ENCODE results near the gene OXER1.
"Not testable (repeated sequence)": the region's sequence is repeated elsewhere in the genome, so short reads cannot be mapped to it uniquely, and the experiment has no call there.

Gene OXER1

DNA sequence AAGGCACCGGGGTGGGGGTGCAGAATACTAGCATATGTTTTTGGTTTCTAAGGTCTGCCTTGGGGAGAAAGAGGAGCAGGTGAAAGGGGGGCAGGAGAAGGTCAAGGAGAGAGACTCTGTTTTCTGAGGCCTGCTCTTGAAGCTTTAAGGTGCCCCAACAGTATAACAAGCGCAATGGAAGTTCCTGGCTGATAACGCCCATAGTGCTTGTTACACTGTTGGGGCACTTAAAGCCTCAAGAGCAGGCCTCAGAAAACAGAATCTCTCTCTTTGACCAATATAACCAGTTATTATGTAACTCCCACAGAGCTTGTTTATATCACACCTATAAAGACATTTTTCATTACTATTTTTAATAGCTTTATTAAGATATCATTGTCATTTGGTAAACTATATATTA, 16.5 kb downstream of the OXER1 start:
- DNase-seq: no peak

DNA sequence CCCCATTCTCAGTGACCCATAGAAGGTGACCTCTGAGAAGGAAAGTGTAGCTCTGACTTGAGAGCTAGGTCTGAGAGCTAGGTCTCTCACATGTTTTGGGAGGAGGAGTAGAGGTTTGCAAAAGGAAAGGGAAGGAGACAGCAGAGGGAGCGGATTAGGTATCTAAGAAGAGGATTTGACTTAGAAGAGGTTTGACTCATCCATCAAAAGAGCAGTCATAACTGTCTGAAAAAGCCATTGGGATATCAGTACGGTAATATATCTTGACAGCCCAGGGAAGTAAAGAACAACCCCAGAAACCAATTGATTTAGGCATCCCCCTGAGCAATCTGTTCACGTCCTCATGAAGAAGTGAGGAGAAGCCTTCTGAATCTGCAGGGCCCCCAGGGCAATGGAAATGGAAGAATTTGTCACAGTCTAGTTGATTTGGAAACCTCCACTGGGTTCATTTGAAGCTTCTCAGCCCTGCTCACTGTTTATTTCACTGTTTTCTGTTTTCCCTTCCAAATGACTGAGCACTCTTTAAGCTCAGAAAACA, 19.3 kb downstream of the OXER1 start:
- DNase-seq: no peak

DNA sequence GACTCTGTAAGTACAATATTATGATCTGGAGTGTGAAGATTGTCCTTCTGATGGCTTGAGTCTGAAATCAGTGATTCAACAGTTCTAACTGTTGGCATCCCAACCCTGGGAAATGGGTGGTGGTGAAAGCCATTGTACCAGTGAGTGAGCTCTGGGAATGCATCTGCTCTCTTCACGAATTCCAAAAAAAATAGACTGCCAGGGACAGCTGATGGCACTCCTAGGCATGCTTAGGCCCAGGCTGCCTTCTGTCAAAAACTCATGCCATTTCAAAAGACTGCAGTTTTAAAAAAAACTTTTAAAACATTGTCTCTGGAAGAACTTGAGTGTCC, 20.3 kb downstream of the OXER1 start:
- no peak for DNase-seq

DNA sequence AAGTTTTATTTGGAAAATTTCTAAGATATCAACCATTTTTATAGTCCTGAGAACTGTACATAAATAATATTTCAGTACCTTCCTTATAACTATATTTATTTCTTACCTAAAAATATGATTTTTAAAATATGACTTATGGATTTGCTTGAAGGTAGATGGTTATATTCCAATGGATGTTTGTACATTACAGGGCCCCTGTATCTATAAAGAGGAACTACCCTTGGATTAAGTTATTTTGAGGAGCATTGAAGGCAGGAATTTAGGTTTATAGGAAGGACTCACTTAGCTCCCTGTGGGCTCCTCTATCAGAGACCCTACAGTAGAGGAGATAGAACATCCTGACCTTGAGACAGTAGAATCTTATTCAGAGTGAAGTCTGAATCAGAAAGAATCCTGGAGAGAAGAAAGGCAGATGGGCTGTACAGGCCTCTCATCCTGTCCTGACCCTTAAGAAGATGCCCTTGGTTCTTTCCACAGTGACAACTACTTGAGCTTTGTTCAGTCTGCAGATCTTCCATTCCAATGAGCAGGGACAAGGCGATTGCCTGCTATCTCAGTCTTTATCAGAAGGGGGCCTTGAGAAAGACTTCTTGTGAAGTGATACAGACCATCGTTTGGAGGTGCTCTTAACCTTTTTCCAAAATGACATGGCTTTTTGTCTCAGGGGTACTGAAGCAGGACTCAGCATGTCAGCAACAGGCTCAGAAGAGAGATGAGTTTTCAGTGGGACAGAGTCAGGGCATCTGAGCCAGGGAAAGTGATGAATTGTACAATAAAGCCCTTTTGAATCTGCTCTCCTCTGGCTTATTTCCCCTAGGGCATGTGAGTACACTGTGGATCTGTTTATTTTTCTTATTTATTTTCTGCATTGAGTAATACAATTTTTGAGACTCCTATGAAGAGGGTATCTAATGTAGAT, 20.9 kb downstream of the OXER1 start:
- no peak for DNase-seq

DNA sequence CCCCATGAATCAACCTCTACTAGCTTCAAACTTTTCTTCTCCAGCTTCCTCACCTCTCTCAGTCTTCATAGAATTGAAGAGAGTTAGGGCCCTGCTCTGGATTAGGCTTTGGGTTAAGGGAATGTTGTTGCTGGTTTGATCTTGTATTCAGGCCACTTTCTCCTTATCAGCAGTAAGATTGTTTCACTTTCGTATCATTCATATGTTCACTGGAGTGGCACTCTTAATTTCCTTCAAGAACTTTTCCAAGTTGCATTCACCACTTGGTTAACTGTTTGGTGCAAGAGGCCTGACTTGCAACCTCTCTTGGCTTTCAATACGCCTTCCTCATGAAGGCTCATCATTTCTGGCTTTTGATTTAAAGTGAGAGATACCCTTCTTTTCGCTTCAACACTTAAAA, 22.8 kb downstream of the OXER1 start:
- DNase-seq: no peak

DNA sequence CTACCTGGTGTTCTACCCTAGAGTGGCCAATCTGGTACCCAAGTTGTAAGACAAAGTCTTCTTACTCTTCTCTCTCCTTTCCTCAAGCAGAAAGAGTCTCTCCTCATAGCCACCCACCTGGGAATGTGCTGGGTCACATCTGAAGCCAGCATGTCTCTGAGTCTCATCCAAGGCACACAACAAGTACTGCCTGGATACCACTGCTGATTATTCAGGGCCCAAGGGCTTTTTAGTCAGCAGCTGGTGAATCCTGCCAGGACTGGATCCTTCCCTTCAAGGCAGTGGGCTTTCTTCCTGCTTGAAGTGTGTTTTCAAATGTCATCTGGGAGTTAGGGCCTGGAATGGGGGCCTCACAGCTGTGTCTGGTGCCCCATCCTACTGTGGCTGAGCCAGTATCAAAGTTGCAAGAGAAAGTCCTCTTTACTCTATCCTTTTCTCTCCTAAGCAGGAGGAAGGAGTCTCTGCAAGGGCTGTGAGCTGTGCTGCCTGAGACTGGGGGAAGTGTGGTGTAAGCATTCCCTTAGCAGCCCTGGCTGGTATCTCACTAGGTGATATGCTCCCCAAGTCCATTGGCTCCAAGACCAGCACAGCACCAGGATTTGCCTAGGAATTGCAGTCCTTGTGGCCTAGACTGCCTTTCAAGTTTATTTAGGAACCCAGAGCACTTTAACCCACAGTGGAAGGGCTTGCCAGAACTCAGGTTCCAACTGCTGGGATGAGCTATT, 27.2 kb downstream of the OXER1 start:
- DNase-seq: no peak

DNA sequence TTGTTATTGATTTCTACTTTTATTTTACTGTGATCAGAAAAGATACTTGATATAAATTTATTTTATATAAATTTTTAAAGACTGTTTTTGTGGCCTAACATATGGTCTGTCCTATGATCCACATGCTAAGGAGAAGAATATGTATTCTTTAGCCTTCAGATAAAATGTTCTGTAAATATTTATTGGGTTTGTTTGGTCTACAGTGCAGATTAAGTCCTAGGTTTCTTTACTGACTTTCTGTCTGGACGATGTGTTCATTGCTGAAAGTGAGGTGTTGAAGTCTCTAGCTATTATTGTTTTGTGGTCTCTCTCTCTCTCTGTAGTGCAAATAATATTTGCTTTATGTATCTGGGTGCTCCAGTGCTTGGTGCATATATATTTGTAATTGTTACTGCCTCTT, 30.1 kb downstream of the OXER1 start:
- DNase-seq: no peak

DNA sequence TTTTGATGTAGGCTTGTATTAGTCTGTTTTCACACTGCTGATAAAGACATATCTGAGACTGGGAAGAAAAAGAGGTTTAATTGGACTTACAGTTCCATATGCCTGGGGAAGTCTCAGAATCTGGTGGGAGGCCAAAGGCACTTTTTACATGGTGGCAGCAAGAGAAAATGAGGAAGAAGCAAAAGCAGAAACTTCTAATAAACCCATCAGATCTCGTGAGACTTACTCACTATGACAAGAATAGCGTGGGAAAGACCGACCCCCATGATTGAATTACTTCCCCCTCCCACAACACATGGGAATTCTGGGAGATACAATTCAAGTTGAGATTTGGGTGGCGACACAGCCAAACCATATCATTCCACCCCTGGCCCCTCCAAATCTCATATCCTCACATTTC, 32.6 kb downstream of the OXER1 start:
- not testable (repeated sequence) for DNase-seq

DNA sequence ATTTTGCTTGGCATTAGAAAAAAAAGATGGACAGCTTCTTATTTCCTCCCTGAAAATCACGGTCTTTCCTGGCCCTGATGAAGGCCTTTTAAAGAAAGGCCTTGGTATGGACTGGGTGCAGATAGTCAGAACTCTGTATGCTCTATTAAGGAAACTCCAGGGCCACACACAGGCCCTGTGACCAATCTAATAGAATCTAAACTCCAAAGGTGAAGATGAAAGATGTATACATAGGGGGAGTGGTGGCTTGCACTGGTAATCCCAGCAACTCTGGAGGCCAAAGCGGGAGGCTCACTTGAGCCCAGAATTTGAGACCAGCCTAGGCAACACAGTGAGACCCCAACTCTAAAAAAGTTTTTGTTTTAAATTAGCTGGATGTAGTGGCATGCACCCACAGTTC, 37.3 kb downstream of the OXER1 start:
- DNase-seq: no peak

DNA sequence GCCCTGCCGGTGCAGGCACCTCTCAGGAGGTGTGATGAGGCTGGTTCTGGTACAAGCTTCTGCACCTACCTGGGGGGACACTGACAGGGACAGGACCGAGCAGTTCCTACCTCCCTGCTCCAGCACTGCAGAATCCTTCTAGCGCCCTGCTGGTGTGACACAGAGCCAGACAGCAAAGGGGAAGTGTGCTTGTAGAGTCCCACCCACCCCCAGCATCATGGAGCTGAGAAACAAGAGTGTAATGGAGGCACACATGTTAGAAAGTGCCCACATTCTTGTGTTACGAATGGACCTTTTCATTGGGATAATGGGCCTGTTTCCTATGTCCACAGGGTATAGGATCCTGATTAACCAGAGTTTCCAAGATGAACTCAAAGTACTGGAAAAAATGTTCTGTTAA, 38.3 kb downstream of the OXER1 start:
- DNase-seq: no peak

DNA sequence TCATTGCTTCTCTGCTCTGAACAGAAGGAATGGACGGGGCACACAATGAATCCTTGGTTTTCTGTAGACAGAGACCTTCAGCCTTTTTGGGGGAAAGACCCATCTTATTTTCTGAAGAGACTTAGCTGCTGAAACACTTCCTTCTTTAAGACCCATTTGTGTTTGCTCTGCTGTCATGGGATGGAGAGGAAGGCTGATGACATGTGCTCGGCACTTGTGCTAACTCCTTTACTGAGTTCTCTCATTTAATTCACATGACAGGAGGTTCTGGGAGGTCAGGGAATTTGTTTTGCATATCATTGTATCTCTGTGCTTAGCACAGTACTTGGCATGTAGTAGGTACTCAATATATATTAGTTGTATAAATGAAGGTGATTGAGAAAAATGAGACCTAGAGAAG, 39.0 kb downstream of the OXER1 start:
- no peak for DNase-seq

DNA sequence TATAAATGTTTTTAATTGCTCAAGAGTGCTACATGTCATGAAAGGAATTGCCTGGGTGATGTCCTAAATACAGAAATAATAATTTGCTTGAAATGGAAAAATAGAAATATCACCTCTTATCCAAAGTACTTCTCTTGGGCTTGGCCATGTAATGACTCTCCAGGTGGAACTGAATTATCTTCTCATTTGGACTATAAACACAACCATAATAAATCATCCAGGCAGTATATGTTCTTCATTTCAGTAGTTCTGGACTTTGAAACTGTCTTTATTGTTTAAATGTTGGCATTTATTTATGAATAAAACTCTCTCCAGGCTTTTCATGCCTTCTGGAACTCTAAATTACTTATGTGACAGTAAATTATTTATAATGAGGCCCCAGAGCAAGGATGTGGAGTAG, 40.5 kb downstream of the OXER1 start:
- DNase-seq: no peak

DNA sequence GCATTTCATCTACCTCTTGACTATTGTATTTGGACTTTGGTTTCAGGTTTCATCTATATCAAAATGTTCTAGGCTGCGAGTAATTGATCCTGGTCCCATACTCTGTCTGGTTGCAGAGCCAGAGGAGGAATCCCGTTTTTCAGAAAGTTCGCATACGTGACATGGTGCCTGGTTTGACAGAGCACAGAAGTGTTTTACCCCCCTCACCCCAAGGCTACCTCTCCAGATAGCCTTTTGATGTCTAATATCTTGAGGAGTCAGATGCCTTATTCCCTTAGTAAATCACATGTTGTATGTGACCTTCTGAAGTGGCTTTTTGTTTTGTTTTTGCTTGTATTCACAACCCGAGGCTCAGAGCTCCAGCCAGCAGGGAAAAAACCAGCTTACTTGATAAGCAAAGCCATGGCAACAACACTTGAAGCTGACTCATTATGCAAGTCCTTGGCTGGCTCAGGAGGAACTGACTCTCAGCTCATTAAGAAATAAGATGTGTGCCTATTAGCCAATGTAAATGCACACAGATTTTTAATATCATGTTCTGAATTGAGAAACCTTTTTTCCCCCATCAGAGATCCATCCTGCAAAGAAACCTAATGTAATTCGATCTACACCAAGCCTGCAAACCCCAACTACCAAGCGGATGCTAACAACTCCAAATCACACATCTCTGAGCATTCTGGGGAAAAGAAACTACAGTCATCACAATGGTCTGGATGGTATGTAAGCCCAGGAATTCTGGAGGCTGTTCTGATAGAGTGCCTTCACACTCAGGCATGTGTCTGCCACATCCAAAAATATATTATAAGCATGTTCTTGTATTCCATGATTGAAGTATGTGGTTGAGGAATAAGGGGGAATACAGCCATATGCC, 41.4 kb downstream of the OXER1 start:
- no peak for DNase-seq

DNA sequence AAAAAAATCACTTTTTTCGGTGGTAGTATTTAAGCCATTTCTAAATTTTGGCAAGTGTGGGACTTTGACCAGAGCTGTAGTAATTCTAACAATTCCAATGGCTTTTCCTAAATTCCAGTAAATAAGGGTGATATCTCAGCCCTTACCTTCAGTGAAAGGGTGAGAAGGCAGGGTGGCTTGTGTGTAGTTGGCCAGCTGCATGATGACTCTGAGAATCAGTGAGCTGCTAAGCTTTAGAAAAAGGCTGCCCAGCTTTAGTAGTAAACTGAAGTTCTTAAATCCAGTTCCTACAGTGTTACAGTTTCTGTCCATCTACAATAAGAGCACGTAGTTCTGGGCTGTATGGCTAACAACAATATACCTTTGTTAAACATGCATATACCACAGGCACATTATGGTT, 42.0 kb downstream of the OXER1 start:
- DNase-seq: no peak

DNA sequence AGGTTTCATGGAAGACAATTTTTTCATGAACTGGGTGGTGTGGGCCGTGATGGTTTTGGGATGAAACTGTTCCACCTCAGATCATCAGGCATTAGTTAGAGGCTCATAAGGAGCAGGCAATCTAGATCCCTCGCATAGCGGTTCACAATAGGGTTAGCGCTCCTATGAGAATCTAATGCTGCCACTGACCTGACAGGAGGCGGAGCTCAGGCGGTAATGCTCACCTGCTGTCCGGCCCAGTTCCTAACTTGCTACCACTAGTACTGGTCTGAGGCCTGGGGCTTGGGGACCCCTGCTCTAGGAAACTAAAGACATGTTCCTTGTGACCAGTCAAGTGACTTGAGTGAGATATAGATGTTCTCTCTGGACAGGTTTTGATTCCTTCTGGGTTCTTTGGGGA, 49.2 kb downstream of the OXER1 start:
- DNase-seq: no peak

DNA sequence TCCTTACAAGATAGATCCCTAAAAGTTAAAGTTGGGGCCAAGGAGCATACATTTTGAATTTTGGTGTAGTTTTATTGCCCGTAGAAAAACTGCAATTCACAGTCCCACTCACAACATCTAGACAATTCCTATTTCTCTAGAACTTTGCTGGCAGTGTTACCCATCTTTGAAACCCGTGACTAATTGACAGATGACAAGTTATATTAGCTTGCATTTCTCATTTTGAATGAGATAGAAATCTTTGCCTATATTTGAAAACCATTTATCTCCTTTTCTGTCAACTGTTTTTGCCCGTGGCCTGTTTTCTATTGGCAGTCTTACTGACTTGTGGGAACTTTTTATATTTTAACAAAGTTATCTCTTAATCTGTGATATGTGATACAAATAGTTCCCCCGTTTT, 50.0 kb downstream of the OXER1 start:
- no peak for DNase-seq

DNA sequence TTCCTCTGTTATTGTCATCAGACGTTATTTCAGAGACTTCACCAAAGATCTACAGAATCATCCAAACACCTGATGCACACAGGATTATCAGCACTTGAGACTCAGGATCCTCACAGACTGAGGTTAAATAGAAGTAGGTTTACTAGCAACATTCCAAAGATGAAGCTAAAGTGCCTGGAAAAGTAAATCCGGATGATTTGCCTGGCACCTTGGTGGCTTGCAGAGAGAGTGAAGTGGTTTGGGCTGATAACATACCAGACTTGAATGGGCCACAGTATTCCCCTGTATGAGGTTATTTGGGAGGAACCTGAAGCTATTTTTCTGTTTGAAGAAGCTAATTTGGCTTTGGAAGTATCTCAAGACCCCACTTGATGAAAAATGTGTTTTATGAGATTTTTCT, 51.0 kb downstream of the OXER1 start:
- DNase-seq: no peak
